H9 (cell line): ENCODE data around the gene DIP2A. TPM values are rescaled to one million over a fixed set of nuclear protein-coding genes. Genes with fewer than 3 reads are reported as not detected.

Source experiments
- DNase-seq: peaks from one replicate; pipeline ENCODE4 v3.0.0-alpha.2; 2017
- H2AFZ ChIP-seq: one replicate; pipeline ENCODE4 v1.6.1; 2013; ENCODE audit warnings: mild to moderate bottlenecking, low read length, control low read depth, moderate library complexity
- H2AK5ac ChIP-seq: 2 replicates; pipeline ENCODE4 v1.6.1; 2013; ENCODE audit warnings: low read length, control low read depth, mixed read lengths; ENCODE audit not compliant: insufficient read length
- H2BK120ac ChIP-seq: one replicate; pipeline ENCODE4 v1.6.1; 2013; ENCODE audit warnings: low read depth, mild to moderate bottlenecking, low read length, control low read depth, inconsistent platforms; ENCODE audit not compliant: poor library complexity, severe bottlenecking
- H2BK12ac ChIP-seq: 2 replicates; pipeline ENCODE4 v1.6.1; 2013; ENCODE audit warnings: low read length, control low read depth, mixed read lengths, low read depth; ENCODE audit not compliant: insufficient read length
- H2BK15ac ChIP-seq: 2 replicates; pipeline ENCODE4 v1.6.1; 2013; ENCODE audit warnings: low read depth, low read length, control low read depth
- H2BK20ac ChIP-seq: one replicate; pipeline ENCODE4 v1.6.1; 2013; ENCODE audit warnings: low read depth, mild to moderate bottlenecking, low read length, control low read depth, inconsistent platforms; ENCODE audit not compliant: poor library complexity, severe bottlenecking
- H2BK5ac ChIP-seq: 2 replicates; pipeline ENCODE4 v1.6.1; 2013; ENCODE audit warnings: low read length, control low read depth, mixed read lengths; ENCODE audit not compliant: insufficient read length
- H3K14ac ChIP-seq: 2 replicates; pipeline ENCODE4 v1.6.1; 2013; ENCODE audit warnings: low read length, control low read depth; ENCODE audit not compliant: insufficient read depth
- H3K18ac ChIP-seq: 2 replicates; pipeline ENCODE4 v1.6.1; 2013; ENCODE audit warnings: low read depth, mild to moderate bottlenecking, mixed read lengths, low read length, control low read depth; ENCODE audit not compliant: insufficient read length
- H3K23ac ChIP-seq: 2 replicates; pipeline ENCODE4 v1.6.1; 2013; ENCODE audit warnings: low read length, control low read depth, mixed read lengths, low read depth; ENCODE audit not compliant: insufficient read length
- H3K23me2 ChIP-seq: 2 replicates; pipeline ENCODE4 v1.6.1; 2013; ENCODE audit warnings: low read depth, mild to moderate bottlenecking, mixed read lengths, low read length, control low read depth; ENCODE audit not compliant: insufficient read length, poor library complexity, severe bottlenecking
- H3K27ac ChIP-seq: 2 replicates; pipeline ENCODE4 v1.5.1; 2013; ENCODE audit warnings: low read length, control low read depth, mixed read lengths, low read depth; ENCODE audit not compliant: insufficient read length
- H3K27me3 ChIP-seq: 2 replicates; pipeline ENCODE4 v1.6.1; 2013; ENCODE audit warnings: low read length, control low read depth, inconsistent platforms; ENCODE audit not compliant: insufficient read depth
- H3K4ac ChIP-seq: 2 replicates; pipeline ENCODE4 v1.6.1; 2013; ENCODE audit warnings: low read depth, mild to moderate bottlenecking, control low read depth, inconsistent platforms, low read length, moderate library complexity
- H3K4me1 ChIP-seq: 2 replicates; pipeline ENCODE4 v1.6.1; 2013; ENCODE audit warnings: low read length, control low read depth, inconsistent platforms; ENCODE audit not compliant: insufficient read depth
- H3K4me2 ChIP-seq: 2 replicates; pipeline ENCODE4 v1.6.1; 2013; ENCODE audit warnings: low read length, control low read depth, mixed read lengths; ENCODE audit not compliant: insufficient read length, insufficient read depth
- H3K56ac ChIP-seq: 2 replicates; pipeline ENCODE4 v1.6.1; 2013; ENCODE audit warnings: low read depth, mild to moderate bottlenecking, mixed read lengths, low read length, control low read depth; ENCODE audit not compliant: insufficient read length
- H3K79me1 ChIP-seq: 2 replicates; pipeline ENCODE4 v1.6.1; 2013; ENCODE audit warnings: low read depth, mild to moderate bottlenecking, moderate library complexity, low read length, control low read depth, inconsistent platforms; ENCODE audit not compliant: insufficient read depth, poor library complexity, severe bottlenecking
- H3K79me2 ChIP-seq: 2 replicates; pipeline ENCODE4 v1.6.1; 2013; ENCODE audit warnings: low read length, control low read depth, inconsistent platforms; ENCODE audit not compliant: insufficient read depth
- H3K9ac ChIP-seq: 2 replicates; pipeline ENCODE4 v1.6.1; 2013; ENCODE audit warnings: low read length, control low read depth, mixed read lengths; ENCODE audit not compliant: insufficient read length; ENCODE audit errors: extremely low read depth
- H3K9me3 ChIP-seq: one replicate; pipeline ENCODE4 v1.6.1; 2013; ENCODE audit warnings: low read depth, low read length, inconsistent platforms; ENCODE audit not compliant: control insufficient read depth
- H3T11ph ChIP-seq: one replicate; pipeline ENCODE4 v1.6.1; 2013; ENCODE audit warnings: mild to moderate bottlenecking, low read length, control low read depth, inconsistent platforms
- H4K20me1 ChIP-seq: one replicate; pipeline ENCODE4 v1.6.1; 2013; ENCODE audit not compliant: control insufficient read depth, insufficient read length, insufficient read depth
- H4K5ac ChIP-seq: 2 replicates; pipeline ENCODE4 v1.6.1; 2013; ENCODE audit warnings: low read depth, mild to moderate bottlenecking, mixed read lengths, low read length, control low read depth; ENCODE audit not compliant: insufficient read length
- H4K8ac ChIP-seq: replicated peaks from 2 replicates; pipeline ENCODE4 v1.6.1; 2013; ENCODE audit warnings: low read length, control low read depth, mixed read lengths, low read depth; ENCODE audit not compliant: insufficient read length
- H4K91ac ChIP-seq: 2 replicates; pipeline ENCODE4 v1.6.1; 2013; ENCODE audit warnings: low read depth, mild to moderate bottlenecking, moderate library complexity, mixed read lengths, low read length, control low read depth; ENCODE audit not compliant: insufficient read length
- H3K27ac Mint-ChIP-seq, 3 experiments: 2 replicates in 2 of 3; 3 replicates in 1 of 3; pipeline ENCODE4 v1.8.0; 2020 to 2021; ENCODE audit warnings: mixed read lengths in 3 of 3, mild to moderate bottlenecking in 1 of 3, moderate library complexity in 1 of 3
- H3K27me3 Mint-ChIP-seq: 2 replicates; pipeline ENCODE4 v1.8.0; 2021; ENCODE audit warnings: low read depth, mild to moderate bottlenecking, moderate library complexity, mixed read lengths
- H3K36me3 Mint-ChIP-seq, 3 experiments: 2 replicates in 2 of 3; 3 replicates in 1 of 3; pipeline ENCODE4 v1.8.0; 2020 to 2021; ENCODE audit warnings: low read depth in 3 of 3, mixed read lengths in 3 of 3; ENCODE audit not compliant: insufficient read depth in 1 of 3
- H3K4me1 Mint-ChIP-seq, 2 experiments: 2 replicates each; pipeline ENCODE4 v1.8.0; 2020; ENCODE audit warnings: mixed read lengths in 2 of 2
- H3K4me3 Mint-ChIP-seq, 2 experiments: 2 replicates in 1 of 2; 3 replicates in 1 of 2; pipeline ENCODE4 v1.8.0; 2020 to 2021; ENCODE audit warnings: mild to moderate bottlenecking in 2 of 2, mixed read lengths in 2 of 2, moderate library complexity in 1 of 2
- H3K9me3 Mint-ChIP-seq, 2 experiments: 2 replicates in 1 of 2; 3 replicates in 1 of 2; pipeline ENCODE4 v1.8.0; 2020; ENCODE audit warnings: mild to moderate bottlenecking in 2 of 2, mixed read lengths in 2 of 2, moderate library complexity in 1 of 2
- CTCF ChIP-seq: fragments of 200-600 bp; sonication (generic); conservative IDR thresholded peaks from 3 replicates; pipeline ENCODE4 v1.8.0; 2021; ENCODE audit warnings: antibody characterized with exemption, mild to moderate bottlenecking
- WGBS: extraction: QIAGEN DNeasy Blood & Tissue Kit; methylation state at CpG from one replicate; pipeline ENCODE4 v1.1.7; 2013; ENCODE audit warnings: missing lambda C conversion rate, low lambda C conversion rate, mixed read lengths; ENCODE audit not compliant: insufficient read length; ENCODE audit errors: extremely low coverage; 5-methylcytosine and 5-hydroxymethylcytosine counted together
- total RNA-seq: library from RNA; stranded (reverse); gene quantifications from 2 replicates; pipeline ENCODE4 v1.2.1, GENCODE V29; 2021

Gene DIP2A
- total RNA-seq, 1 experiment from 2014 or later: 25.2 TPM

GRCh38 chr21:46517361-46517760 lies 58.7 kb downstream of the DIP2A start:
- Histone ChIP-seq H3K4ac (no peak overlapping the region), H4K91ac (no peak overlapping the region), H3K79me2 (no peaks in the 10 kb centered on the region), H3K4me2 (no peak overlapping the region), H4K8ac (no peak overlapping the region), H2BK120ac (no peak overlapping the region), H3K23ac (no peak overlapping the region), H2BK5ac (no peak overlapping the region), H3K4me1 (no peaks in the 10 kb centered on the region), H2BK20ac (no peak overlapping the region), H2AK5ac (no peak overlapping the region), H3K9me3 (no peaks in the 10 kb centered on the region), H3K56ac (no peak overlapping the region), H3K18ac (no peak overlapping the region), H4K5ac (no peak overlapping the region), H3K23me2 (no peaks in the 10 kb centered on the region), H4K20me1 (no peaks in the 10 kb centered on the region), H3T11ph (no peak overlapping the region), H2AFZ (no peak overlapping the region), H3K79me1 (no peaks in the 10 kb centered on the region), H2BK15ac (no peak overlapping the region), H3K27ac (no peak overlapping the region), H3K9ac (no peak overlapping the region), H3K27me3 (no peaks in the 10 kb centered on the region), H2BK12ac (no peak overlapping the region), H3K14ac (no peak overlapping the region)
- Mint-ChIP-seq H3K36me3 (peaks cover 17 to 45% (median 23%) of the 10 kb centered on the region in 3 experiments), H3K4me1 (no peaks in the 10 kb centered on the region; a peak in 1 of 4 replicates), H3K27me3 (no peaks in the 10 kb centered on the region), H3K4me3 (no peak overlapping the region), H3K27ac (peak overlapping the region in 1 of 3 experiments; percentile 21; a peak in 1 of 7 replicates), H3K9me3 (peaks cover 5% of the 10 kb centered on the region in 2 experiments; a peak in 2 of 5 replicates)
- no peak for DNase-seq
- no peak for TF ChIP-seq CTCF
- WGBS: no CpG with 5 or more reads among the region's 6 CpGs
